IMR-90 (cell line): ENCODE data around the gene GSPT1. TPM values are rescaled to one million over a fixed set of nuclear protein-coding genes. Genes with fewer than 3 reads are reported as not detected.

Experiments used
- ATAC-seq: fragments of 200-7000 bp; cut with Tn5 transposase; 2 replicates; pipeline ENCODE4 v1.9.1; 2020; ENCODE audit warnings: low read depth, mild to moderate bottlenecking, moderate library complexity
- BruUV-seq: library from RNA; stranded (reverse); fragments of 400-500 nt; replicated peaks from 2 replicates; lab custom pipeline; 2021; lab: Mats Ljungman, UMichigan
- CTCF ChIA-PET: fragments of 300-600 bp; formaldehyde crosslinking; extraction: SDS; loops from one replicate; lab custom pipeline; 2021; ENCODE audit warnings: antibody characterized with exemption; lab: Yijun Ruan, JAX
- POLR2A ChIA-PET: fragments of 300-600 bp; sonication (Branson Sonifier 250); formaldehyde crosslinking; loops from one replicate; lab custom pipeline; 2022; ENCODE audit warnings: antibody characterized with exemption; ENCODE audit not compliant: unreplicated experiment; lab: Charles Lee
- DNase-seq: peaks from one replicate; pipeline ENCODE4 v3.0.0; 2013
- H2AFZ ChIP-seq: replicated peaks from 2 replicates; pipeline ENCODE3; 2013; ENCODE audit warnings: low read length, mild to moderate bottlenecking; ENCODE audit not compliant: poor library complexity
- H2AK5ac ChIP-seq: 2 replicates; pipeline ENCODE4 v1.6.1; 2013; ENCODE audit warnings: low read depth, low read length, inconsistent platforms
- H2AK9ac ChIP-seq: replicated peaks from 2 replicates; pipeline ENCODE3; 2013; ENCODE audit warnings: mild to moderate bottlenecking, low read depth, low read length, moderate library complexity; ENCODE audit not compliant: poor library complexity
- H2BK120ac ChIP-seq: 2 replicates; pipeline ENCODE4 v1.6.1; 2013; ENCODE audit warnings: low read depth, low read length, inconsistent platforms
- H2BK15ac ChIP-seq: 3 replicates; pipeline ENCODE4 v1.6.1; 2013; ENCODE audit warnings: low read depth, low read length, inconsistent platforms
- H2BK20ac ChIP-seq: 2 replicates; pipeline ENCODE4 v1.6.1; 2013; ENCODE audit warnings: low read depth, mild to moderate bottlenecking, inconsistent platforms, low read length, moderate library complexity
- H2BK5ac ChIP-seq: 2 replicates; pipeline ENCODE4 v1.6.1; 2013; ENCODE audit warnings: mild to moderate bottlenecking, low read depth, low read length, inconsistent platforms; ENCODE audit not compliant: poor library complexity, severe bottlenecking
- H3K14ac ChIP-seq: replicated peaks from 2 replicates; pipeline ENCODE4 v1.6.1; 2013; ENCODE audit warnings: low read depth, low read length, inconsistent platforms
- H3K18ac ChIP-seq: 2 replicates; pipeline ENCODE4 v1.6.1; 2013; ENCODE audit warnings: low read depth, low read length, control low read depth
- H3K23ac ChIP-seq: 2 replicates; pipeline ENCODE4 v1.6.1; 2013; ENCODE audit warnings: low read depth, low read length, inconsistent platforms
- H3K27ac ChIP-seq: 2 replicates; pipeline ENCODE4 v1.5.1; 2013; ENCODE audit warnings: mild to moderate bottlenecking, control low read depth, low read length; ENCODE audit not compliant: insufficient read depth
- H3K27me3 ChIP-seq: 2 replicates; pipeline ENCODE4 v1.6.1; 2013; ENCODE audit warnings: low read length; ENCODE audit not compliant: control insufficient read depth, insufficient read depth
- H3K36me3 ChIP-seq: 2 replicates; pipeline ENCODE4 v1.6.1; 2013; ENCODE audit warnings: low read length, mixed read lengths; ENCODE audit not compliant: control insufficient read depth, insufficient read depth
- H3K4ac ChIP-seq: 2 replicates; pipeline ENCODE4 v1.6.1; 2013; ENCODE audit warnings: low read depth, low read length, inconsistent platforms
- H3K4me1 ChIP-seq: 2 replicates; pipeline ENCODE4 v1.6.1; 2013; ENCODE audit warnings: low read length, mixed read lengths; ENCODE audit not compliant: control insufficient read depth, insufficient read depth
- H3K4me2 ChIP-seq: 2 replicates; pipeline ENCODE4 v1.6.1; 2013; ENCODE audit warnings: low read depth, mild to moderate bottlenecking, control low read depth, low read length, moderate library complexity
- H3K4me3 ChIP-seq: 2 replicates; pipeline ENCODE4 v1.5.1; 2013; ENCODE audit warnings: low read depth, mild to moderate bottlenecking, control low read depth, low read length, moderate library complexity; ENCODE audit not compliant: insufficient read depth
- H3K56ac ChIP-seq: 2 replicates; pipeline ENCODE4 v1.6.1; 2013; ENCODE audit warnings: low read length, inconsistent platforms; ENCODE audit not compliant: insufficient read depth; ENCODE audit errors: extremely low read depth
- H3K79me1 ChIP-seq, 2 experiments: 2 replicates each; pipeline ENCODE4 v1.6.1; 2013; ENCODE audit warnings: low read length in 2 of 2, inconsistent platforms in 1 of 2, low read depth in 1 of 2
- H3K9ac ChIP-seq: 2 replicates; pipeline ENCODE4 v1.6.1; 2013; ENCODE audit warnings: low read depth, low read length, control low read depth
- H3K9me1 ChIP-seq: 2 replicates; pipeline ENCODE4 v1.6.1; 2013; ENCODE audit warnings: low read length, inconsistent platforms; ENCODE audit not compliant: insufficient read depth
- H3K9me3 ChIP-seq: 2 replicates; pipeline ENCODE4 v1.6.1; 2013; ENCODE audit warnings: low read length; ENCODE audit not compliant: control insufficient read depth, insufficient read depth
- H4K20me1 ChIP-seq: 2 replicates; pipeline ENCODE4 v1.6.1; 2013; ENCODE audit warnings: low read length, inconsistent platforms; ENCODE audit not compliant: insufficient read depth
- H4K5ac ChIP-seq: 2 replicates; pipeline ENCODE4 v1.6.1; 2013; ENCODE audit warnings: mild to moderate bottlenecking, low read depth, low read length, control low read depth
- H4K8ac ChIP-seq, 2 experiments: 2 replicates each; pipeline ENCODE4 v1.6.1; 2013; ENCODE audit warnings: low read depth in 2 of 2, low read length in 2 of 2, control low read depth in 1 of 2, inconsistent platforms in 1 of 2
- H4K91ac ChIP-seq: 2 replicates; pipeline ENCODE4 v1.6.1; 2013; ENCODE audit warnings: low read depth, low read length, inconsistent platforms; ENCODE audit not compliant: insufficient read depth
- BHLHE40 ChIP-seq: fragments of 150-350 bp; IDR thresholded peaks from 2 replicates; pipeline ENCODE4 v1.6.1; 2016; ENCODE audit warnings: mild to moderate bottlenecking, low read depth, low read length
- CHD1 ChIP-seq: IDR thresholded peaks from 2 replicates; pipeline ENCODE4 v1.6.1; 2012; ENCODE audit warnings: low read depth, low read length, improper control_type of control experiment
- CTCF ChIP-seq: conservative IDR thresholded peaks from 2 replicates; pipeline ENCODE4 v1.5.1; 2012; ENCODE audit warnings: mild to moderate bottlenecking, low read depth, low read length, improper control_type of control experiment
- NFE2L2 ChIP-seq: fragments of 150-350 bp; IDR thresholded peaks from 2 replicates; pipeline ENCODE4 v1.6.1; 2016; ENCODE audit warnings: low read depth, mild to moderate bottlenecking, low read length
- POLR2A ChIP-seq: IDR thresholded peaks from 2 replicates; pipeline ENCODE4 v1.6.1; 2012; ENCODE audit warnings: mild to moderate bottlenecking, low read depth, low read length
- RFX5 ChIP-seq: IDR thresholded peaks from 2 replicates; pipeline ENCODE4 v1.8.0; 2012; ENCODE audit warnings: low read depth, mild to moderate bottlenecking, low read length, moderate library complexity
- WGBS, 2 experiments: methylation state at CpG; one replicate each; pipeline versions ENCODE4 v1.1.5 to v1.1.7; 2013; ENCODE audit warnings: missing lambda C conversion rate in 2 of 2; ENCODE audit not compliant: insufficient read length in 1 of 2; ENCODE audit errors: extremely low coverage in 2 of 2; 5-methylcytosine and 5-hydroxymethylcytosine counted together
- dilution Hi-C: fragments of 300-500 bp; cut with HindIII; formaldehyde crosslinking; loops from one replicate; pipeline ENCODE4 v1.14.3; 2018; ENCODE audit warnings: low sequenced_read_pairs; ENCODE audit not compliant: unreplicated experiment
- in situ Hi-C: fragments of 300-500 bp; cut with MboI; formaldehyde crosslinking; loops from 3 replicates; pipeline ENCODE4 v1.14.3; 2019; ENCODE audit warnings: low sequenced_read_pairs, inconsistent platforms, mixed read lengths
- intact Hi-C: fragments of 100-400 bp; cut with micrococcal nuclease; formaldehyde crosslinking; loops from 2 replicates; pipeline ENCODE4 v1.10.0; 2022
- polyA plus RNA-seq, 3 experiments: library from polyadenylated mRNA; depleted of rRNA; stranded (reverse); fragments of >200 nt; gene quantifications; 2 replicates each; pipeline ENCODE4 v1.2.3, GENCODE V29; 2012; ENCODE audit warnings: low replicate concordance in 1 of 3
- total RNA-seq: library from RNA; depleted of rRNA; stranded (reverse); fragments of >200 nt; gene quantifications from 2 replicates; pipeline ENCODE4 v1.2.3, GENCODE V29; 2012
- TF ChIP-seq, protein P1 (sequence below): fragments of 150-350 bp; IDR thresholded peaks from 2 replicates; pipeline ENCODE4 v1.6.1; 2016; ENCODE audit warnings: low read depth, mild to moderate bottlenecking, low read length, moderate library complexity, borderline replicate concordance

GSPT1 gene
- total and polyA plus RNA-seq, 2 of the 4 experiments (the other 2 are of a cell fraction), result 76.3 to 84.8 TPM

DNA sequence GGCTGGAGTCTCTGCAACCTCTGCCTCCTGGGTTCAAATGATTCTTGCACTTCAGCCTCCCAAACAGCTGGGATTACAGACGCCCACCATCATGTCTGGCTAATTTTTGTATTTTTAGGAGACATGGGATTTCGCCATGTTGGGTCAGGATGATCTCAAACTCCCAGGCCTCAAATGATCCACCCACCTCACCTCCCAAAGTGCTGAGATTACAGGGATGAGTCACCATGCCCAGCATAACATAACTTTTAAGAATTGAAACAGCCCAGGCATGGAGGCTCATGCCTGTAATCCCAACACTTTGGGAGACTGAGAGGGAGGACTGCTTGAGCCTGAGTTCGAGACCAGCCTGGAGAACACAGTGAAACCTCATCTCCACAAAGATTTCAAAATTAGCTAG, 66.9 kb downstream of the GSPT1 start (continued):
- TF ChIP-seq RFX5 (no peak), POLR2A (no peak), CTCF (no peak)

DNA sequence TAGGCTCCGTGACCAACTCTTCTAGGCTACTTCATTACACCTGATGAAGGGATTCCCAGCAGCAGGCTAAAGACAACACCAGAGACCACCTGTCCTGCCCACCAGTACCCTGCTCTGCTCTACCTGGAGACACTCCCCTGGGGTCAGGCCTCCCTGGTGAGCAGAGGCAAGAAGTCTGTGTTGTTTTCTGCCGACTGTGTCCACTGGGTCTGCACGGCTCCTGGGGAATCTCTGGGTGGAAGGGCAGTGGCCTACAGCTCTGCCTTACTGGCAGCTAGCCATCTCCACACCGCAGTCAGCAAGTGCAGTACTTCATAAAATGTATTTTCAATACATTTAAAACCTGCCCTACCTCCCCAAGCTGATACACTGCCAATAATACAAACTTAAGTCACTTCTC, 71.3 kb downstream of the GSPT1 start:
- peaks cover 30 to 55% of the 10 kb centered on the region in 2 experiments for H3K79me1 ChIP-seq
- no peak overlapping the region for H4K91ac ChIP-seq
- no peak overlapping the region for H2BK20ac ChIP-seq
- no peak for ATAC-seq
- H2AK5ac ChIP-seq, result no peak overlapping the region
- ChIA-PET POLR2A (no interaction called here), CTCF (no interaction called here)
- no CpG with 5 or more reads among the region's 4 CpGs for WGBS, 2 experiments
- no peak overlapping the region for H3K4me3 ChIP-seq
- intact Hi-C loops, result no loop called here
- dilution Hi-C loops, result no loop called here
- in situ Hi-C loops, result no loop called here
- H3K9me3 ChIP-seq, result no peaks in the 10 kb centered on the region
- DNase-seq, result no peak
- no peak overlapping the region for H3K18ac ChIP-seq
- H3K9ac ChIP-seq, result no peak overlapping the region
- no peak overlapping the region for H3K4ac ChIP-seq
- H2BK5ac ChIP-seq, result no peak overlapping the region
- peaks cover 6% of the 10 kb centered on the region for H3K9me1 ChIP-seq
- no peak overlapping the region for H4K5ac ChIP-seq
- peaks cover 23% of the 10 kb centered on the region for H4K20me1 ChIP-seq
- peaks cover 62% of the 10 kb centered on the region for H3K36me3 ChIP-seq
- no TSS peak for BruUV-seq
- no peak overlapping the region for H2AFZ ChIP-seq
- no peak overlapping the region for H3K4me2 ChIP-seq
- no peak overlapping the region for H3K14ac ChIP-seq
- no peak overlapping the region for H4K8ac ChIP-seq
- H2BK15ac ChIP-seq, result no peak overlapping the region
- H3K56ac ChIP-seq, result no peak overlapping the region
- no peak overlapping the region for H3K27ac ChIP-seq
- H2AK9ac ChIP-seq, result no peak overlapping the region
- TF ChIP-seq RFX5 (no peak), BHLHE40 (no peak), NFE2L2 (no peak), CTCF (no peak), POLR2A (no peak), CHD1 (no peak)
- TF ChIP-seq, protein P1, sequence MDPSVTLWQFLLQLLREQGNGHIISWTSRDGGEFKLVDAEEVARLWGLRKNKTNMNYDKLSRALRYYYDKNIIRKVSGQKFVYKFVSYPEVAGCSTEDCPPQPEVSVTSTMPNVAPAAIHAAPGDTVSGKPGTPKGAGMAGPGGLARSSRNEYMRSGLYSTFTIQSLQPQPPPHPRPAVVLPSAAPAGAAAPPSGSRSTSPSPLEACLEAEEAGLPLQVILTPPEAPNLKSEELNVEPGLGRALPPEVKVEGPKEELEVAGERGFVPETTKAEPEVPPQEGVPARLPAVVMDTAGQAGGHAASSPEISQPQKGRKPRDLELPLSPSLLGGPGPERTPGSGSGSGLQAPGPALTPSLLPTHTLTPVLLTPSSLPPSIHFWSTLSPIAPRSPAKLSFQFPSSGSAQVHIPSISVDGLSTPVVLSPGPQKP, result no peak
- no peak overlapping the region for H2BK120ac ChIP-seq
- H3K23ac ChIP-seq, result no peak overlapping the region
- no peaks in the 10 kb centered on the region for H3K27me3 ChIP-seq
- H3K4me1 ChIP-seq, result peaks cover 4% of the 10 kb centered on the region
